Mesenchymal stem cell (in vitro differentiated cells and primary cell): ENCODE measurements around the gene MAS1.

Source experiments
- DNase-seq: peaks from one replicate; pipeline ENCODE4 v3.0.0-alpha.2; 2013
- H2AFZ ChIP-seq: one replicate; pipeline ENCODE4 v1.6.1; 2013; ENCODE audit warnings: low read depth, mild to moderate bottlenecking, control low read depth, inconsistent platforms, low read length, moderate library complexity
- H2AK5ac ChIP-seq: 2 replicates; pipeline ENCODE4 v1.6.1; 2013; ENCODE audit warnings: low read length, moderate library complexity, mild to moderate bottlenecking, inconsistent platforms; ENCODE audit not compliant: severe bottlenecking
- H2BK120ac ChIP-seq: one replicate; pipeline ENCODE4 v1.6.1; 2013; ENCODE audit warnings: low read depth, mild to moderate bottlenecking, inconsistent platforms, low read length, moderate library complexity
- H2BK12ac ChIP-seq, 2 experiments: one replicate each; pipeline ENCODE4 v1.6.1; 2013; ENCODE audit warnings: inconsistent platforms in 2 of 2, low read length in 2 of 2, mild to moderate bottlenecking in 2 of 2, moderate library complexity in 2 of 2, control low read depth in 1 of 2
- H2BK15ac ChIP-seq: one replicate; pipeline ENCODE4 v1.6.1; 2013; ENCODE audit warnings: mild to moderate bottlenecking, low read depth, inconsistent platforms; ENCODE audit not compliant: poor library complexity, severe bottlenecking
- H2BK5ac ChIP-seq: 2 replicates; pipeline ENCODE4 v1.6.1; 2013; ENCODE audit warnings: low read depth, mild to moderate bottlenecking, low read length, control low read depth, inconsistent platforms; ENCODE audit not compliant: poor library complexity, severe bottlenecking
- H3K14ac ChIP-seq, 2 experiments: one replicate each; pipeline ENCODE4 v1.6.1; 2013; ENCODE audit warnings: inconsistent platforms in 2 of 2, low read length in 2 of 2, control low read depth in 1 of 2, mild to moderate bottlenecking in 1 of 2, moderate library complexity in 1 of 2
- H3K18ac ChIP-seq, 2 experiments: one replicate each; pipeline ENCODE4 v1.6.1; 2013; ENCODE audit warnings: inconsistent platforms in 2 of 2, low read length in 2 of 2, control low read depth in 1 of 2, low read depth in 1 of 2, mild to moderate bottlenecking in 1 of 2
- H3K23ac ChIP-seq, 2 experiments: one replicate each; pipeline ENCODE4 v1.6.1; 2013; ENCODE audit warnings: inconsistent platforms in 2 of 2, low read length in 2 of 2, mild to moderate bottlenecking in 2 of 2, moderate library complexity in 2 of 2, control low read depth in 1 of 2
- H3K27ac ChIP-seq: 2 replicates; pipeline ENCODE4 v1.5.1; 2013; ENCODE audit warnings: mild to moderate bottlenecking, moderate library complexity, low read length, control low read depth, inconsistent platforms; ENCODE audit not compliant: poor library complexity, severe bottlenecking
- H3K27me3 ChIP-seq, 2 experiments: 2 replicates each; pipeline versions ENCODE4 v1.6.1 to v1.7.0; 2013; ENCODE audit warnings: low read length in 2 of 2, mild to moderate bottlenecking in 2 of 2, moderate library complexity in 2 of 2, control low read depth in 1 of 2, inconsistent platforms in 1 of 2; ENCODE audit not compliant: control insufficient read depth in 1 of 2, insufficient read depth in 1 of 2
- H3K36me3 ChIP-seq, 2 experiments: 2 replicates each; pipeline versions ENCODE4 v1.6.1 to v1.7.0; 2013; ENCODE audit warnings: low read length in 2 of 2, control low read depth in 1 of 2, inconsistent platforms in 1 of 2, low read depth in 1 of 2, mild to moderate bottlenecking in 1 of 2; ENCODE audit not compliant: insufficient read depth in 2 of 2, control insufficient read depth in 1 of 2
- H3K4ac ChIP-seq, 2 experiments: one replicate each; pipeline ENCODE4 v1.6.1; 2013; ENCODE audit warnings: inconsistent platforms in 2 of 2, low read length in 2 of 2, mild to moderate bottlenecking in 2 of 2, moderate library complexity in 2 of 2, control low read depth in 1 of 2, low read depth in 1 of 2
- H3K4me1 ChIP-seq: 2 replicates; pipeline ENCODE4 v1.6.1; 2013; ENCODE audit warnings: low read depth, low read length, control low read depth; ENCODE audit not compliant: control insufficient read depth, insufficient read depth
- H3K4me2 ChIP-seq: 2 replicates; pipeline ENCODE4 v1.6.1; 2013; ENCODE audit warnings: low read length, mild to moderate bottlenecking, inconsistent platforms; ENCODE audit not compliant: poor library complexity, severe bottlenecking
- H3K4me3 ChIP-seq, 2 experiments: 2 replicates each; pipeline versions ENCODE4 v1.5.1 to v1.7.0; 2013; ENCODE audit warnings: low read length in 2 of 2, mild to moderate bottlenecking in 2 of 2, control low read depth in 1 of 2, low read depth in 1 of 2; ENCODE audit not compliant: insufficient read depth in 1 of 2
- H3K79me1 ChIP-seq: replicated peaks from 2 replicates; pipeline ENCODE4 v1.6.1; 2013; ENCODE audit warnings: mild to moderate bottlenecking, control low read depth, low read length, inconsistent platforms; ENCODE audit not compliant: poor library complexity, severe bottlenecking
- H3K9ac ChIP-seq: 2 replicates; pipeline ENCODE4 v1.7.0; 2013; ENCODE audit warnings: mild to moderate bottlenecking, low read length, moderate library complexity
- H3K9me3 ChIP-seq: 2 replicates; pipeline ENCODE4 v1.7.0; 2013; ENCODE audit warnings: mild to moderate bottlenecking, low read length; ENCODE audit not compliant: control insufficient read depth
- H4K8ac ChIP-seq: one replicate; pipeline ENCODE4 v1.6.1; 2013; ENCODE audit warnings: inconsistent platforms, mild to moderate bottlenecking, low read length, moderate library complexity
- H4K91ac ChIP-seq: one replicate; pipeline ENCODE4 v1.6.1; 2013; ENCODE audit warnings: mild to moderate bottlenecking, low read length, inconsistent platforms
- WGBS: methylation state at CpG from one replicate; pipeline ENCODE4 v1.1.7; 2013; ENCODE audit warnings: mixed read lengths; 5-methylcytosine and 5-hydroxymethylcytosine counted together

MAS1 gene

DNA sequence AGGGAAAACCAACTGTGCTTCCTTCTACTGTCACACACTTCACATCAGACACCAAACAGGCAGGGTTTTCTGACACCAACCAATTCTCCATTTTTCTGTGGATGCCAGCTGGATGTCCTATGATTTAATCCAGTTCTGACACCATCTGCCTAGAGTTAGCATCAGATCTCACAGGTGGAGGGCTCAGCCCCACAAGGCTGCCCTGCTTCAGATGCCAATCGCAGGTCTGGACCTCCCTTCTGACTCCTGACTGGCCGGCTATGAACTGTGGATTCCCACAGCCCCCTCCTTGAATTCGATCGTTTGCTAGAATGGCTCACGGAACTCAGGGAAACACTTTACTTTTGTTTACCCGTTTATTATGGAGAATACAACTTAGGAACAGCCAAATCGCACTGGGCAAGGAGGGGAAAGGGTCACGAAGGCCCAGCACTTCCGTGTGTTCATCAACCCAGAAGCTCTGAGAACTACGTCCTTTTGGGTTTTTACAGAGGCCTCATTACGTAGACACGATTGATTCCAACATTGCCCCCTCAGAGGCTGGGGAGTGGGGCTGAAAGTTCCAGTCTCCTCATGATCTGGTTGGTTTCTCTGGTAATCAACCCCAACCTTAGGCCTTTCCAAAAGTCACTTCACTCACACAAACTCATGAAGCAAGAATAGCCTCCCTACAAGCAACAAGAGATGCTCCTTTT is 25.4 kb upstream of the MAS1 start:
- H3K79me1 ChIP-seq = no peaks in the 10 kb centered on the region
- WGBS = 89% methylated on average over 12 of the region's 12 CpGs
- no peaks in the 10 kb centered on the region for H3K36me3 ChIP-seq
- H3K4me3 ChIP-seq = no peak overlapping the region
- H3K9me3 ChIP-seq = no peaks in the 10 kb centered on the region
- no peak overlapping the region for H2BK120ac ChIP-seq
- no peak overlapping the region for H2BK12ac ChIP-seq
- peaks cover 0 to 7% of the 10 kb centered on the region in 2 experiments for H3K27me3 ChIP-seq
- no peak overlapping the region for H3K4me2 ChIP-seq
- H3K4ac ChIP-seq = no peak overlapping the region
- no peak overlapping the region for H3K27ac ChIP-seq
- no peak overlapping the region for H2AK5ac ChIP-seq
- DNase-seq = no peak
- H4K91ac ChIP-seq = no peak overlapping the region
- H3K18ac ChIP-seq = no peak overlapping the region
- no peak overlapping the region for H2BK5ac ChIP-seq
- no peak overlapping the region for H3K9ac ChIP-seq
- H2AFZ ChIP-seq = no peak overlapping the region
- H3K23ac ChIP-seq = no peak overlapping the region
- H2BK15ac ChIP-seq = no peak overlapping the region
- H3K14ac ChIP-seq = no peak overlapping the region
- no peak overlapping the region for H4K8ac ChIP-seq
- peaks cover 2% of the 10 kb centered on the region for H3K4me1 ChIP-seq

DNA sequence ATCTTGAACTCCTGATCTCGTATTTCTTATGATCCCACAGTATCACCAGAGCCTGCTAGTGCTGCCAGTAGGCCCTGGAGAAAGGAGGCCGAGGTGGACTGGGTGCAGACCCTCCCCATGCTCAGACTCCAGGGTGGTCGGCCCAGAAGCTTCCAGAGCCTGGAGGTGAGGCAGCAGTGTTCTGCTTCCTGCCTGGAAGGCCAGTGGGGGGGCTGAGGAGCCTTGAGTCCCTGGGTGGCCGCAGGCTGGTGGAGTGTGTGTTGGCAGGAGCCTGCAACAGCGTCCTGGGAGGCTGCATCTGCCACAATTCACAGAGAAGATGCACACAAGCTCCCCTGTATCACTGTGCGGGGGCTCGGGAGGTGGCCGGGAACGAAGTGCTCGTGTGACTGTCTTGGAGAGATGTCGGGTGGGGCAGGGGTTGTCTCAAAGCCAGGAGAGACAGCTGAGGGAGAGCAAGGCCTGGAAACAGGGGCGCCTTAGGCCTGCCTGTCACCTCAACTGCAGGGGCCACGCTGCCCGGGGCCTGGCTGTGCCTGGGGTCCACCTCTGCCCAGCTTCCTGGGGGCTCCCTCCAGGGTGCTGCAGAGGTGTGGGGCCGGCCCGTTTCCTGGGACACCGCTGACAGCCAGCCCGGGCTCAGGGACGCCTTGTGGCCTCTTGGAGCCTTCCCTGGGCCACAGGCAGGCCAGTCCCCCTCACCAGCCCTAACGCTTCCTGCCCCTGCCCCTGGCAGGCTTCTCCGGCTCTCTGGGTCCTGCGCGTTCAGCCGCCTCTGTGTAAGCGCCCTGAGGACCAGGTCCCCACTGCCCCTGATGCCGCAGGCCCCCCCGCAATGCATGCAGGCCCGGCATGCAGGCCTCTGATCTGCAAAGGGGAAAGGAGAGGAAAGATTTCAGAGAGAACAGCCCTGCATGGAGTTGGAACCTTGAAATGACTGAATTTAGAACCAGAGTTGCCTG is 24.2 kb upstream of the MAS1 start:
- WGBS = 81% methylated on average over 27 of the region's 28 CpGs
- no peak overlapping the region for H4K8ac ChIP-seq

DNA sequence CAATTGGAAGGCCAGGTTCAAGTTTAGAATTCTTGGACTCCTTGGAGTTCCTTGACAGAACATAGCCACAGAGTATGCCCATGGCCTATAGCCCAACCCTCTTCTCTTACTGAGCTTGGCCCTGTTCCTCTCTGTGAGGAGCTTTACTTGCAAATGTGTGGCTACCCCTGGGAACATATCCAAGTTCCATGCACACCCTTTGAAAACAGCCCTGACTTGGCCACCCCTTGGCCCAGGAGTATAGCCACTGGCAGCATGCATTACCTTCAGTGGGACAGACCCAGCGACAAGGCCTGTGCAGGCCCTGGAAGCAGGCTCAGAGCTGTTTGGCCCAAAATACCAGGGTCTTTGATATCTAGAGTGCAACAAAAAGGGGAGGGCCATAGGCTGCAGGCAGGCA is 19.5 kb upstream of the MAS1 start:
- Histone ChIP-seq H2AFZ (no peak overlapping the region), H3K27me3 (no peaks in the 10 kb centered on the region), H2BK5ac (no peak overlapping the region), H2BK12ac (no peak overlapping the region), H3K23ac (no peak overlapping the region), H3K36me3 (no peaks in the 10 kb centered on the region), H3K27ac (no peak overlapping the region), H3K4me3 (peak overlapping the region in 1 of 2 experiments; percentile 29), H2AK5ac (no peak overlapping the region), H3K14ac (no peak overlapping the region), H3K4ac (no peak overlapping the region), H3K9ac (no peak overlapping the region), H4K8ac (no peak overlapping the region), H3K4me2 (no peak overlapping the region), H3K79me1 (no peaks in the 10 kb centered on the region), H2BK15ac (no peak overlapping the region), H3K9me3 (no peaks in the 10 kb centered on the region), H3K4me1 (peaks cover 4% of the 10 kb centered on the region), H4K91ac (no peak overlapping the region), H2BK120ac (no peak overlapping the region), H3K18ac (no peak overlapping the region)
- no peak for DNase-seq
- WGBS = 100% methylated on average over 1 of the region's 1 CpG

More for the DNA sequence above, 24.2 kb upstream of the MAS1 start:
- no peak overlapping the region for H3K4me3 ChIP-seq
- no peak overlapping the region for H2BK120ac ChIP-seq
- no peak overlapping the region for H2BK5ac ChIP-seq
- no peak overlapping the region for H2BK15ac ChIP-seq
- H3K18ac ChIP-seq = no peak overlapping the region
- no peak overlapping the region for H3K9ac ChIP-seq
- H4K91ac ChIP-seq = peak overlapping the region; percentile 41
- no peak overlapping the region for H3K4ac ChIP-seq
- no peaks in the 10 kb centered on the region for H3K9me3 ChIP-seq
- H3K36me3 ChIP-seq = no peaks in the 10 kb centered on the region
- no peak overlapping the region for H3K27ac ChIP-seq
- H3K14ac ChIP-seq = no peak overlapping the region
- peaks cover 2% of the 10 kb centered on the region for H3K4me1 ChIP-seq
- peaks cover 0 to 7% of the 10 kb centered on the region in 2 experiments for H3K27me3 ChIP-seq
- no peak for DNase-seq
- no peak overlapping the region for H2AK5ac ChIP-seq
- H2AFZ ChIP-seq = no peak overlapping the region
- no peak overlapping the region for H2BK12ac ChIP-seq
- no peak overlapping the region for H3K4me2 ChIP-seq
- no peak overlapping the region for H3K23ac ChIP-seq
- no peaks in the 10 kb centered on the region for H3K79me1 ChIP-seq

DNA sequence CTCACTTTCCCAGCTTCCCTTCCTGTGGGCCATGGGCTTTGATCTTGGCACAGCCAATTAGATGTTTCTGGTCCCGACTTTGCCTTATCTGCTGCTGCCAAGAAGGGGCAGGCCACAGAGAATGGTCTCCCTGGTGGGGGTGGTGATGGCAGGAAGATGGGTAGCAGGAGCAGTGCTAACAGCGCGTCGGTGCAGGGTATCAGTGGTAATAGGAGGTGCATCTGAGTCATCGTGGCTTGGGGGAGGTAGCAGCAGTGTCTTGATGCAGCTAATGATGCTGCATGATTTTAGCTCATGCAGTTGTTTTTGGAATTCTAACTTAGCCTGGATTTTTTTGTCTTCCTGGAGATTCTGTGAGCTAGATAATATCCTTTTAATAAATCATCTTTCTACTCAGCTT is 18.9 kb upstream of the MAS1 start:
- no peak overlapping the region for H2BK15ac ChIP-seq
- peaks cover 3% of the 10 kb centered on the region for H3K4me1 ChIP-seq
- no peak overlapping the region for H3K23ac ChIP-seq
- H2BK5ac ChIP-seq = no peak overlapping the region
- H3K4me2 ChIP-seq = no peak overlapping the region
- no peak overlapping the region for H3K4ac ChIP-seq
- H3K27ac ChIP-seq = no peak overlapping the region
- no peak overlapping the region for H3K9ac ChIP-seq
- no peaks in the 10 kb centered on the region for H3K36me3 ChIP-seq
- H4K8ac ChIP-seq = no peak overlapping the region
- no peak overlapping the region for H2BK12ac ChIP-seq
- H2BK120ac ChIP-seq = no peak overlapping the region
- peak overlapping the region in 1 of 2 experiments; percentile 11 for H3K14ac ChIP-seq
- no peaks in the 10 kb centered on the region for H3K9me3 ChIP-seq
- DNase-seq = no peak
- H3K27me3 ChIP-seq = no peaks in the 10 kb centered on the region
- H3K4me3 ChIP-seq = no peak overlapping the region
- no peak overlapping the region for H4K91ac ChIP-seq
- H2AFZ ChIP-seq = no peak overlapping the region
- no peak overlapping the region for H3K18ac ChIP-seq
- H2AK5ac ChIP-seq = no peak overlapping the region
- H3K79me1 ChIP-seq = no peaks in the 10 kb centered on the region
- WGBS = 60% methylated on average over 4 of the region's 5 CpGs
